IPS-NIHi7 (cell line): ENCODE results near the gene ADAMTS17.

ENCODE experiments used
- DNase-seq: peaks from one replicate; pipeline ENCODE4 v3.0.0; 2012; ENCODE audit warnings: mixed read lengths; ENCODE audit errors: extremely low spot score

ADAMTS17 gene

GRCh38 chr15:100310513-100311153 is 31.1 kb downstream of the ADAMTS17 start:
- no peak for DNase-seq

GRCh38 chr15:100310041-100310405 is 31.8 kb downstream of the ADAMTS17 start:
- DNase-seq = no peak

- no peak for DNase-seq
Measured at GRCh38 chr15:100309109-100310040, 32.4 kb downstream of the ADAMTS17 start.

- no peak for DNase-seq
Measured at GRCh38 chr15:100308608-100309007, 33.2 kb downstream of the ADAMTS17 start.

- no peak for DNase-seq
Measured at GRCh38 chr15:100308213-100308600, 33.6 kb downstream of the ADAMTS17 start.

- DNase-seq = no peak
Measured at GRCh38 chr15:100307241-100308212, 34.2 kb downstream of the ADAMTS17 start.

- DNase-seq = no peak
Measured at GRCh38 chr15:100306098-100306497, 35.7 kb downstream of the ADAMTS17 start.

- no peak for DNase-seq
Measured at GRCh38 chr15:100301910-100302431, 39.8 kb downstream of the ADAMTS17 start.

GRCh38 chr15:100298257-100298656 is 43.5 kb downstream of the ADAMTS17 start:
- peak; percentile 4 for DNase-seq

GRCh38 chr15:100297812-100298211 is 44.0 kb downstream of the ADAMTS17 start:
- DNase-seq = peak; percentile 6

GRCh38 chr15:100295939-100296565 is 45.7 kb downstream of the ADAMTS17 start:
- peak; percentile 3 for DNase-seq

GRCh38 chr15:100292010-100292409 is 49.8 kb downstream of the ADAMTS17 start:
- DNase-seq = no peak

GRCh38 chr15:100291106-100291505 is 50.7 kb downstream of the ADAMTS17 start:
- no peak for DNase-seq

GRCh38 chr15:100285641-100286295 is 56.0 kb downstream of the ADAMTS17 start:
- DNase-seq = no peak

GRCh38 chr15:100284701-100285100 is 57.1 kb downstream of the ADAMTS17 start:
- peak; percentile 8 for DNase-seq

- peak; percentile 8 for DNase-seq
Measured at GRCh38 chr15:100284191-100284590, 57.6 kb downstream of the ADAMTS17 start.

- DNase-seq = peak; percentile 4
Measured at GRCh38 chr15:100281096-100281917, 60.5 kb downstream of the ADAMTS17 start.

- peak; percentile 7 for DNase-seq
Measured at GRCh38 chr15:100279849-100280248, 61.9 kb downstream of the ADAMTS17 start.

- peak; percentile 10 for DNase-seq
Measured at GRCh38 chr15:100279446-100279845, 62.3 kb downstream of the ADAMTS17 start.
